ENCODE results near the gene LTBP3.
A peak's percentile ranks its signal among the peaks of the same experiment; 100 is the strongest.

LTBP3 gene

GRCh38 chr11:65586247-65586630 is 28.1 kb upstream of the LTBP3 start:
- H3K4me3 ChIP-seq (ENCODE audit: low read depth, low read length) = no peak overlapping the region

GRCh38 chr11:65585396-65586246 is 27.5 kb upstream of the LTBP3 start:
- no peak overlapping the region for H3K4me3 ChIP-seq (ENCODE audit: low read depth, low read length)

GRCh38 chr11:65584723-65585171 is 26.6 kb upstream of the LTBP3 start:
- no peak overlapping the region for H3K4me3 ChIP-seq (ENCODE audit: low read depth, low read length)

GRCh38 chr11:65584106-65584505 is 25.9 kb upstream of the LTBP3 start:
- no peak overlapping the region for H3K4me3 ChIP-seq (ENCODE audit: low read depth, low read length)

- H3K4me3 ChIP-seq (ENCODE audit: low read depth, low read length) = no peak overlapping the region
Observed at GRCh38 chr11:65583589-65583988, 25.4 kb upstream of the LTBP3 start.

GRCh38 chr11:65581928-65582327 is 23.8 kb upstream of the LTBP3 start:
- no peak overlapping the region for H3K4me3 ChIP-seq (ENCODE audit: low read depth, low read length)

GRCh38 chr11:65580756-65581155 is 22.6 kb upstream of the LTBP3 start:
- H3K4me3 ChIP-seq (ENCODE audit: low read depth, low read length) = no peak overlapping the region

- no peak overlapping the region for H3K4me3 ChIP-seq (ENCODE audit: low read depth, low read length)
Observed at GRCh38 chr11:65580031-65580692, 22.0 kb upstream of the LTBP3 start.

- H3K4me3 ChIP-seq (ENCODE audit: low read depth, low read length) = no peak overlapping the region
Observed at GRCh38 chr11:65579291-65579690, 21.1 kb upstream of the LTBP3 start.

GRCh38 chr11:65578667-65579066 is 20.5 kb upstream of the LTBP3 start:
- H3K4me3 ChIP-seq (ENCODE audit: low read depth, low read length) = no peak overlapping the region

- H3K4me3 ChIP-seq (ENCODE audit: low read depth, low read length) = no peak overlapping the region
Observed at GRCh38 chr11:65578134-65578533, 20.0 kb upstream of the LTBP3 start.

GRCh38 chr11:65577756-65578109 is 19.6 kb upstream of the LTBP3 start:
- no peak overlapping the region for H3K4me3 ChIP-seq (ENCODE audit: low read depth, low read length)

GRCh38 chr11:65576867-65577755 is 19.0 kb upstream of the LTBP3 start:
- H3K4me3 ChIP-seq (ENCODE audit: low read depth, low read length) = no peak overlapping the region

- peak overlapping the region; percentile 25 for H3K4me3 ChIP-seq (ENCODE audit: low read depth, low read length)
Observed at GRCh38 chr11:65576232-65576866, 18.2 kb upstream of the LTBP3 start.

- peak within 1 kb of the TSS; percentile 25 for H3K4me3 ChIP-seq (ENCODE audit: low read depth, low read length)
Observed at GRCh38 chr11:65575568-65576231, 17.5 kb upstream of the LTBP3 start, which contains the start of gene EHBP1L1. Gene EHBP1L1, plus strand, starts transcription at chr11:65576053. Its CDS starts 250 bp downstream, at chr11:65576303.

GRCh38 chr11:65574811-65575567 is 16.8 kb upstream of the LTBP3 start:
- H3K4me3 ChIP-seq (ENCODE audit: low read depth, low read length) = peak overlapping the region; percentile 2

GRCh38 chr11:65574109-65574810 is 16.1 kb upstream of the LTBP3 start:
- H3K4me3 ChIP-seq (ENCODE audit: low read depth, low read length) = peak overlapping the region; percentile 20

- H3K4me3 ChIP-seq (ENCODE audit: low read depth, low read length) = no peak overlapping the region
Observed at GRCh38 chr11:65573391-65574079, 15.4 kb upstream of the LTBP3 start.
